Breast epithelium (tissue), 3 donors: ENCODE data around the gene C19orf85.

ENCODE experiments used
- POLR2A ChIP-seq: fragments of 450-650 bp; IDR thresholded peaks from one replicate; pipeline ENCODE4 v1.6.1; 2016; ENCODE audit warnings: antibody characterized with exemption, mild to moderate bottlenecking, moderate library complexity
- POLR2AphosphoS5 ChIP-seq, 3 donors: sonication (generic); formaldehyde crosslinking; IDR thresholded peaks; one replicate each; pipeline ENCODE4 v1.6.1; 2017; ENCODE audit warnings: antibody characterized with exemption in 3 of 3
- TF ChIP-seq, protein P1 (sequence below), 3 donors: fragments of 450-650 bp; IDR thresholded peaks; one replicate each; pipeline ENCODE4 v1.5.1; 2016 to 2017; ENCODE audit warnings: antibody characterized with exemption in 3 of 3, mild to moderate bottlenecking in 3 of 3, moderate library complexity in 3 of 3

DNA sequence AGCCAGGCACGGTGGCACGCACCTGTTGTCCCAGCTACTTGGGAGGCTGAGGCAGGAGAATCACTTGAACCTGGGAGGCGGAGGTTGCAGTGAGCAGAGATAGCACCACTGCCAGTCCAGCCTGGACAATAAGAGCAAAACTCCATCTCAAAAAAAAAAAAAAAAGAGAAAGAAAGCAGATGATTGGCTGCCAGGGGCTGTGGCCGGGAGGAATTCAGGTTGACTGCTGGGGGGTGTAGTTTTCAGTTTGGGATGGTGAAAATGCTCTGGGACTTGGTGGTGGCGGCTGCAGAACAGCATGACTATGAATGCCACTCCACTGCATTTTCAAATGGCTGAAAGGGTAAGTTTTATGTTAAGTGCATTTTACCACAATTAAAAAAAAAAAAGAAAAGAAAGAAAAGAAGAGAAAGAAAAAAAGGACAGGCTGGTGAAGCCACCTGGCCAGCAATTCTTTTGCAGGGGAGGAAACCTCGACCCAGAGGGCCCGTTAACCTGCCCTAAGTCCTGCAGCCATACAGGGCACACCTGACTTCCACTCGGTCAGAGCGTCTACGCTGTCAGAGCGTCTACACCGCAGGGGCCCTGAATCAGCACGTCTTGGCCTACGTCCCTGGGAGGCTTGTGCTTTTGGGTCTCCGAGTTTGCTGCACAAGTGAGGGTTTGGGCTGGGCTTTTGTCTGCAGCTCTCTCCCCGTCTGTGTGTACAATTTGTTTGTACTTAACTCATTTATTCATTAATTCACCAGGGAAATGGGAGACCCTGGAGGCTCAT is 6.7 kb downstream of the C19orf85 start:
- TF ChIP-seq, protein P1, sequence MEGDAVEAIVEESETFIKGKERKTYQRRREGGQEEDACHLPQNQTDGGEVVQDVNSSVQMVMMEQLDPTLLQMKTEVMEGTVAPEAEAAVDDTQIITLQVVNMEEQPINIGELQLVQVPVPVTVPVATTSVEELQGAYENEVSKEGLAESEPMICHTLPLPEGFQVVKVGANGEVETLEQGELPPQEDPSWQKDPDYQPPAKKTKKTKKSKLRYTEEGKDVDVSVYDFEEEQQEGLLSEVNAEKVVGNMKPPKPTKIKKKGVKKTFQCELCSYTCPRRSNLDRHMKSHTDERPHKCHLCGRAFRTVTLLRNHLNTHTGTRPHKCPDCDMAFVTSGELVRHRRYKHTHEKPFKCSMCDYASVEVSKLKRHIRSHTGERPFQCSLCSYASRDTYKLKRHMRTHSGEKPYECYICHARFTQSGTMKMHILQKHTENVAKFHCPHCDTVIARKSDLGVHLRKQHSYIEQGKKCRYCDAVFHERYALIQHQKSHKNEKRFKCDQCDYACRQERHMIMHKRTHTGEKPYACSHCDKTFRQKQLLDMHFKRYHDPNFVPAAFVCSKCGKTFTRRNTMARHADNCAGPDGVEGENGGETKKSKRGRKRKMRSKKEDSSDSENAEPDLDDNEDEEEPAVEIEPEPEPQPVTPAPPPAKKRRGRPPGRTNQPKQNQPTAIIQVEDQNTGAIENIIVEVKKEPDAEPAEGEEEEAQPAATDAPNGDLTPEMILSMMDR (IDR thresholded peaks at IDR 0.05), result no peak
- TF ChIP-seq POLR2A (no peak), POLR2AphosphoS5 (IDR thresholded peaks at IDR 0.05) (no peak)
